ENCODE results near the gene ORM2.

ORM2 gene

DNA sequence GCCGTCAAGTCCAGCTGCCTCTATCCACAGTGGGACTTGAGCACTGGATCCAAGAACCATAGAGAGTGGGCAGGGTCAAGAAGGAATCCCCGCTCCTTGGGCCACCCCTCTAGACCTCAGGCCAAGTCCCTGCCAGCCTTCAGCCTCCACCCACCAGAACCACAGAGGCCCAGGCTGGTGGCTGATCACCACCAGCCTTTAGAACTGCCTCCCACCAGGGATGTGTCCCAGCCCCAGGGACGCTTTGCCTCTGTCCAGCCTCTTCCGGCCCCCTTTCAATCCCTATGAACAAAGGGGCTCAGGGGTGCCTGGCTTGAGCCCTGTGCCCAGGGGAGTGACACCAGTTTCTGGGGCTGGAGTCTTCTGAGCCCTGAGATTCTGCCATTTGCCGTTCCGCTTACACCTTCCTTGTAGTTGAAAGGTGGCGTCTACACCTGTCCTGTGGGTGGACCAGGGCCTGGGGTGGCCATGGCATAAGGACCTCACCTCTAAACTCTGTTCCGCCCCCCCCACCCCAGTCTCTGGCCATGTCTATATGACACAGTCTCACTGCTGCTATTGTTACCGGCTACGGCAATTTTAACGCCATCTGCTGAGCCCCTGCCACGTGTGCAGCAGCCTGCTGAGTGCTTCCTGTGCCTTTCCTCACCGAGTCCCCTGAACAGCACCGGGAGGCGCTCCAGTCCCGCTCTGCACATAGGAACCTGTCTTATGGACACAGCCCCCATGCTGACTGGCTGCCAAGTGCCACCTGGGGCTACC, 42.5 kb upstream of the ORM2 start:
- Histone ChIP-seq H3K27me3 (ENCODE audit: control insufficient read depth, insufficient read depth, low read length) (no peaks in the 10 kb centered on the region), H3K27ac (ENCODE audit: low read depth, low read length) (no peak overlapping the region), H3K4me3 (ENCODE audit: low read depth, low read length) (no peak overlapping the region)

DNA sequence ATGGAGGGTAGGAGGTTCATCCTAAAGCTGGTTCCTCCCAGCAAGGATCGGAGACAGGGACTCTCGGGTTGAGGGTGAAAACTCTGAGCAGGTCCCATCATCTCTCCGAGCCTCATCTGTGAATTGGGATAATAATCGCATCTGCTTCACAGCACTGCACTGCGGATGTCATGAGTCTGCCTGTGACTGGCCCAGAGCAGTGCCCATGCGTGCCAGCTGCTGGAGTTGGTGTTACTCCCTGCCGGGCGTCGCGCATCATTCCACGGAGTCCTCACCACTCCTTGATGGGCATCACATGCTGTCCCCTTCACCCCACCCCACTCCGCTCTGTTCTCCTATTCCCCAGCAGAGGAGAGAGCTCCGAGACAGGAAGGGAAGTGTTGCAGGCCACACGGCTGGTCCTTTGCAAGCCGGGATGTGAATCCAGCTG, 41.9 kb upstream of the ORM2 start:
- peaks cover 21% of the 10 kb centered on the region for H3K36me3 ChIP-seq (ENCODE audit: control insufficient read depth, insufficient read depth, low read length)

More for the DNA sequence above, 42.5 kb upstream of the ORM2 start:
- H3K4me1 ChIP-seq (ENCODE audit: control insufficient read depth, insufficient read depth, low read length), result peaks cover 23% of the 10 kb centered on the region
- peaks cover 15% of the 10 kb centered on the region for H3K36me3 ChIP-seq (ENCODE audit: control insufficient read depth, insufficient read depth, low read length)
- H3K9ac ChIP-seq (ENCODE audit: low read length), result no peak overlapping the region
- H3K9me3 ChIP-seq (ENCODE audit: control insufficient read depth, insufficient read depth, low read depth, low read length), result no peaks in the 10 kb centered on the region

DNA sequence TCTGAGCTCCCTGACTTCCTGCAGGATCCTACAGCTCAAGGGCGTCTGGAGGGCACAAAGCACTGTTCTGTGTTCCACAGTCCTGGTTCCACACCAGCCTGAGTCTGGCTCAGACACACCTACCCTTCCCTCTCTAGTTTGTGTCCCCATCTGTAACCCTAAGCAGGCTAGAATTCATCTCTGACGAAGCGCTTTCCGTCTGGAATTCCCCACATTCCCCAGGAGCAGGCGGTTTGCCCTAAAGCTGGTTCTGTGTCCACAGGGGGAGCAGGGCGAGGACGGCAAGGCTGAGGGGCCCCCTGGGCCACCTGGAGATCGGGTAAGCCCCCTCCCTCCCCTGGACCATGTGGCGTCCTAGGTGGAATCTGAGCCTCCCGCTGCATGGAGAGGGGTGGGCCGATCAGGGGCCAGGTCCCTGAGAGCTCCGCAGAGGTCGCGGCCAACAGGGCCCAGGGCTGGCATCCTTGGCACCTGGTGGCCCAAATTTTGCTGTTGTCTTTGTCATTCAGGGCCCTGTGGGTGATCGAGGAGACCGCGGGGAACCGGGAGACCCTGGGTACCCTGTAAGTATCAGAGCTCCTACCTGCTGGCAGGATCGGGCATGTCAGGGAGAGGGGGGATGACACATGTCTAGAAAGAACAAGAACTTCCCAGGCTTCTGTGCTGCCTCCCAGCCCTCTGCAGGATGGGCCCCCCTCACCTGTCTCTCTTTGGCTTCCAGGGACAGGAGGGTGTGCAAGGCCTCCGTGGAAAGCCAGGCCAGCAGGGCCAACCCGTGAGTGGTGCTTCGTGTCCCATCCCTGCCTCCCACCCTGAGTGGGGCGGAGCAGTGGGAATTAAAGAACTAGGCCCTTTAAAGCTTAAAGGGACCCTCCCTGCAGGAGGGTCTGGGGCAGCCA, 41.2 kb upstream of the ORM2 start:
- Histone ChIP-seq H3K27ac (ENCODE audit: low read depth, low read length) (no peak overlapping the region), H3K27me3 (ENCODE audit: control insufficient read depth, insufficient read depth, low read length) (no peaks in the 10 kb centered on the region), H3K4me1 (ENCODE audit: control insufficient read depth, insufficient read depth, low read length) (peaks cover 23% of the 10 kb centered on the region)

More for the DNA sequence above, 41.9 kb upstream of the ORM2 start:
- H3K4me3 ChIP-seq (ENCODE audit: low read depth, low read length), result no peak overlapping the region
- H3K9ac ChIP-seq (ENCODE audit: low read length), result no peak overlapping the region
- no peak overlapping the region for H3K27ac ChIP-seq (ENCODE audit: low read depth, low read length)
- H3K9me3 ChIP-seq (ENCODE audit: control insufficient read depth, insufficient read depth, low read depth, low read length), result no peaks in the 10 kb centered on the region
- H3K4me1 ChIP-seq (ENCODE audit: control insufficient read depth, insufficient read depth, low read length), result peaks cover 23% of the 10 kb centered on the region
- H3K27me3 ChIP-seq (ENCODE audit: control insufficient read depth, insufficient read depth, low read length), result no peaks in the 10 kb centered on the region

DNA sequence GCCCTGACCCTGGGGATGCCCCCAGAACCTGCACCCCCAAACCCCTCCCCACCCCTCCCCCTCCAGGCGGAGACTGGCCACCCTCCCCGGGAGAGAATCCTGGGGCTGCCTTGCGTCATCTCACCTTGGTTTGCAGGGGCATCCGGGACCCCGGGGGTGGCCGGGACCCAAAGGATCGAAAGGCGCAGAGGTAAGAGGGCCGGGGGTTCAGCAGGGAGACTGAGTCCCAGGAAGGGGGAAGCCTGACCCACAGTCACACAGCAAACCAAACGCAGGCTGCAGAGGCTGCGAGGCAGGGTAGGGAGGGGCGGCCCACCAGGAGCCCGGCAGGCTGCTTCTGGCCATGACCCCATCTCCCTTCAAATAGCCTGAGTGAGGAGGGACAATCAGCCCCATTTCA, 40.6 kb upstream of the ORM2 start:
- Histone ChIP-seq H3K4me1 (ENCODE audit: control insufficient read depth, insufficient read depth, low read length) (peaks cover 23% of the 10 kb centered on the region), H3K9me3 (ENCODE audit: control insufficient read depth, insufficient read depth, low read depth, low read length) (no peaks in the 10 kb centered on the region), H3K36me3 (ENCODE audit: control insufficient read depth, insufficient read depth, low read length) (peaks cover 30% of the 10 kb centered on the region), H3K27me3 (ENCODE audit: control insufficient read depth, insufficient read depth, low read length) (no peaks in the 10 kb centered on the region), H3K4me3 (ENCODE audit: low read depth, low read length) (no peak overlapping the region), H3K9ac (ENCODE audit: low read length) (no peak overlapping the region), H3K27ac (ENCODE audit: low read depth, low read length) (no peak overlapping the region)

More for the DNA sequence above, 41.2 kb upstream of the ORM2 start:
- Histone ChIP-seq H3K9me3 (ENCODE audit: control insufficient read depth, insufficient read depth, low read depth, low read length) (no peaks in the 10 kb centered on the region), H3K4me3 (ENCODE audit: low read depth, low read length) (no peak overlapping the region), H3K36me3 (ENCODE audit: control insufficient read depth, insufficient read depth, low read length) (peaks cover 27% of the 10 kb centered on the region), H3K9ac (ENCODE audit: low read length) (no peak overlapping the region)

DNA sequence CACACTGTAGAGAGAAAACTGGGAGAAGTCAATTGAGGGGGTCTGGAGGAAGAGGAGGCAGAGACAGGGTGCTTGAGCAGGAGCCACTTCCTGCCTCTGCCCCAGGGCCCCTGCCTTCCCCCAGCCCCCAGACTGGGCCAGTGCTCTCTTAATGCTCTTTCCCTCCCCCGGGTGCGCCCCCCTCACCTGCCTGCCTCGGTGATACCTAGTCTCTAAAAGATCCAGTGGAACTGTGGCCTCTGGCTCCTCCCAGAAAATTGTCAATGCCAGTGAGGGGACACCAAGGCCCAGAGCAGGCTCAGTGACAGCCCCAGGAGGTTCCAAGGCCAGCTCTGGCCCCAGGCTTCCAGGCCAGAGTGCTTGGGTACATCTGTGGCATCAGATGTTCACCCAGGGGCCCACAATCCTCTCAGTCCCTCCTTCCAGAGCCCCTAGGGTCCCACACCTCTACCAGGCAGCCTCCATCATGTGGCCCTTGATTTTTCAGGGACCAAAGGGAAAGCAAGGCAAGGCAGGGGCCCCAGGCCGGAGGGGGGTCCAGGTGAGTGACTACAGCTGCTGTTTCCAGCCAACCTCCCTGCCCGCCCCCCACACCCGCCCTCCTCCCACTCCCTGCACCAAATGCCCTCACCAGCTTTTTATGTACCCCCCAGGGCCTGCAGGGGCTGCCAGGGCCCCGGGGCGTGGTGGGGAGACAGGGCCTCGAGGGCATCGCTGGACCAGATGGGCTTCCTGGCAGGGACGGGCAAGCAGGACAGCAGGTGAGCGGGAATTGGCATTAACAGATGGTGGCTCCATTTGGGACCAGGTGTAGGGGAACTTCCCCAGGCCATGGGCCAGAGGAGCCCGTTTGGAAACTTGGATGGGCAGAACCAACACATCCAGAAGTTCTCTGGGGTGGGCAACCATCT, 39.8 kb upstream of the ORM2 start:
- Histone ChIP-seq H3K9ac (ENCODE audit: low read length) (no peak overlapping the region), H3K27me3 (ENCODE audit: control insufficient read depth, insufficient read depth, low read length) (no peaks in the 10 kb centered on the region), H3K9me3 (ENCODE audit: control insufficient read depth, insufficient read depth, low read depth, low read length) (peaks cover 6% of the 10 kb centered on the region), H3K36me3 (ENCODE audit: control insufficient read depth, insufficient read depth, low read length) (peaks cover 34% of the 10 kb centered on the region), H3K4me3 (ENCODE audit: low read depth, low read length) (no peak overlapping the region), H3K4me1 (ENCODE audit: control insufficient read depth, insufficient read depth, low read length) (peaks cover 23% of the 10 kb centered on the region), H3K27ac (ENCODE audit: low read depth, low read length) (no peak overlapping the region)

DNA sequence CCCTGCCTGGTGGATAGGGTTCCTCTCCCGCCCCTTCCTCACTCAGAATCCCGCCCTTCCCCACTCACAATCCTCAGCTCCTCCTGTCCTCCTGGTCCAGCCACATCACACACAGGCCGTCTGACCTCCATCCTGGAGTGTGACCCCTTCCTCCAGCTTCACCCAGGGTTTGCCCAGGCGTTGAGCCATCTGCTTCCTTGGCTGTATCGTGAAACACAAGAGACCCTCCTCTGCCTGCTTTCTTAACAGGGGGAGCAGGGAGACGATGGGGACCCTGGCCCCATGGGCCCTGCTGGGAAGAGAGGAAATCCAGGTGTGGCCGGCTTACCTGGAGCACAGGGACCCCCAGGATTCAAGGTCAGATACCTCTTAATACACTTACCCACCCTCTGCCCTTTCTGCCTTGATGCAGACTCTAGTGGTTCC, 39.1 kb upstream of the ORM2 start:
- peaks cover 17% of the 10 kb centered on the region for H3K4me1 ChIP-seq (ENCODE audit: control insufficient read depth, insufficient read depth, low read length)

DNA sequence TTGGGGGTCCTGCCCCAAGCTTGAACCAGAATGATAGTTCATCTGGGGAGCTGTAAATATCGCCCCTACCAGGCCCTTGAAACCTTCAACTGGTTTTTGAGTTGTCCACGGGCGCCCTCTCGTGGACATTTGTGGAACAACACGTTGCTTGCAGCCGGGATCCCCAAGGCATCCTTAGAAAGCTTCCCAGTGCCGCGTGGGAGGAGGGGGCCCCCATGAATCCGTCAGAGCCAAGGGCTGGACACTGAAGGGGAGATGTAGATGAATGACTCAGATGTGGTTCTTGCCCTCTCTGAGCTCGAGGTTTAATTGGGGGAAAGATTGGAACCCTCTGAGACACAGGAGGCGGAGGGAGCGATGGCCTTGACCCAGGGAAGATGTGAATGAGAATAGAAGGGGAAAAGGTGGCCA, 38.6 kb upstream of the ORM2 start:
- no peaks in the 10 kb centered on the region for H3K27me3 ChIP-seq (ENCODE audit: control insufficient read depth, insufficient read depth, low read length)
- no peak overlapping the region for H3K4me3 ChIP-seq (ENCODE audit: low read depth, low read length)
- peaks cover 15% of the 10 kb centered on the region for H3K9me3 ChIP-seq (ENCODE audit: control insufficient read depth, insufficient read depth, low read depth, low read length)
- H3K27ac ChIP-seq (ENCODE audit: low read depth, low read length), result no peak overlapping the region
- H3K9ac ChIP-seq (ENCODE audit: low read length), result no peak overlapping the region
- H3K36me3 ChIP-seq (ENCODE audit: control insufficient read depth, insufficient read depth, low read length), result peaks cover 41% of the 10 kb centered on the region
- H3K4me1 ChIP-seq (ENCODE audit: control insufficient read depth, insufficient read depth, low read length), result peaks cover 14% of the 10 kb centered on the region

More for the DNA sequence above, 39.1 kb upstream of the ORM2 start:
- Histone ChIP-seq H3K36me3 (ENCODE audit: control insufficient read depth, insufficient read depth, low read length) (peaks cover 36% of the 10 kb centered on the region), H3K27me3 (ENCODE audit: control insufficient read depth, insufficient read depth, low read length) (no peaks in the 10 kb centered on the region), H3K9ac (ENCODE audit: low read length) (no peak overlapping the region), H3K27ac (ENCODE audit: low read depth, low read length) (no peak overlapping the region), H3K9me3 (ENCODE audit: control insufficient read depth, insufficient read depth, low read depth, low read length) (peaks cover 12% of the 10 kb centered on the region), H3K4me3 (ENCODE audit: low read depth, low read length) (no peak overlapping the region)

DNA sequence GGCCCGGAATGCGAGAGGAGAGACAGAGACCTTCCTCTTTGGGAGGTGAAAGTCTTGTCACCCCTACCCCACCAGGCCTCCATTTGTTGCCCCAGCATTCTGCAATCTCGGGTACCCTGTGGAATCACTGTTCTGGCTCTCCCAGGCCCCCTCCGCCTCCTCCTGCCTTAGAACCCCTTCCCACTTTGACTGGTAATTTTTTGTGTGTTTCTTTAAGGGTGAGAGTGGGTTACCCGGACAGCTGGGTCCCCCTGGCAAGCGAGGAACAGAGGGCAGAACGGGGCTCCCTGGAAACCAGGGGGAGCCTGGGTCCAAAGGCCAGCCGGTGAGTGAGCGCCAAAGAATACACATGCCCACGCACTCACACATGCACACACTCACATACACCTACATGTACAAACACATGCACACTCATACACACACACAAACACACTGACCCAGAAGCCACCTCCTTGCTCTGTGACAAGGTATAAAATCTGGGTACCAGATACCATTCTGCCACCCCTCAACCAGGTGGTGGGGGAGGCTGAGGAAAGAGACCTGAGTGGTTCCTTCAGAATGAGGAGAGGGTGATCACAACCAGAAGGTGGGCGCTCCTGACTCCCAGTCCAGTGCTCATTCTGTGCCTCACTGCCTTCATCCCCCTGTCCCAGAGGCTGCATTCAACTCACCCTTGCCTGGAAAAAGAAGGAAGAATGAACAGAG, 37.6 kb upstream of the ORM2 start:
- H3K36me3 ChIP-seq (ENCODE audit: control insufficient read depth, insufficient read depth, low read length), result peaks cover 51% of the 10 kb centered on the region

DNA sequence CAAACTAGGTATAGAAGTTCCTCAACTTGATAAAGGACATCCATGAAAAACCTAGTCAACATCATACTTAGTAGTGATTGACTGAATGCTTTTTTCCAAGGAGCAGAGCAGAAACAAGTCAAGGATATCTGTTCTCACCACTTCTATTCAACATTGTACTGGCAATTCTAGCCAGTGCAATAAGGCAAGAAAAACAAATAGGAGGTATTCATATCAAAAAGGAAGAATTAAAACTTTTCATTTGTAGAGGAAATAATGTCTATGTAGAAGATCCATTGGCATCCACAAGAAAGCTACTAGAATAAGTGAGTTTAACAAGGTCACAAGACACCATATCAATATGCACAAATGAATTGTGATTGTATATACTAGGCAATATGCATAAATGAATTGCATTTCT, 35.0 kb upstream of the ORM2 start:
- peaks cover 15% of the 10 kb centered on the region for H3K9me3 ChIP-seq (ENCODE audit: control insufficient read depth, insufficient read depth, low read depth, low read length)
- H3K4me1 ChIP-seq (ENCODE audit: control insufficient read depth, insufficient read depth, low read length), result no peaks in the 10 kb centered on the region
- no peak overlapping the region for H3K27ac ChIP-seq (ENCODE audit: low read depth, low read length)
- peaks cover 69% of the 10 kb centered on the region for H3K36me3 ChIP-seq (ENCODE audit: control insufficient read depth, insufficient read depth, low read length)
- H3K9ac ChIP-seq (ENCODE audit: low read length), result no peak overlapping the region
- H3K27me3 ChIP-seq (ENCODE audit: control insufficient read depth, insufficient read depth, low read length), result no peaks in the 10 kb centered on the region
- H3K4me3 ChIP-seq (ENCODE audit: low read depth, low read length), result no peak overlapping the region

More for the DNA sequence above, 37.6 kb upstream of the ORM2 start:
- H3K9ac ChIP-seq (ENCODE audit: low read length), result no peak overlapping the region
- H3K27me3 ChIP-seq (ENCODE audit: control insufficient read depth, insufficient read depth, low read length), result no peaks in the 10 kb centered on the region
- H3K9me3 ChIP-seq (ENCODE audit: control insufficient read depth, insufficient read depth, low read depth, low read length), result peaks cover 15% of the 10 kb centered on the region
- H3K27ac ChIP-seq (ENCODE audit: low read depth, low read length), result no peak overlapping the region
- H3K4me3 ChIP-seq (ENCODE audit: low read depth, low read length), result no peak overlapping the region
- H3K4me1 ChIP-seq (ENCODE audit: control insufficient read depth, insufficient read depth, low read length), result peaks cover 14% of the 10 kb centered on the region

DNA sequence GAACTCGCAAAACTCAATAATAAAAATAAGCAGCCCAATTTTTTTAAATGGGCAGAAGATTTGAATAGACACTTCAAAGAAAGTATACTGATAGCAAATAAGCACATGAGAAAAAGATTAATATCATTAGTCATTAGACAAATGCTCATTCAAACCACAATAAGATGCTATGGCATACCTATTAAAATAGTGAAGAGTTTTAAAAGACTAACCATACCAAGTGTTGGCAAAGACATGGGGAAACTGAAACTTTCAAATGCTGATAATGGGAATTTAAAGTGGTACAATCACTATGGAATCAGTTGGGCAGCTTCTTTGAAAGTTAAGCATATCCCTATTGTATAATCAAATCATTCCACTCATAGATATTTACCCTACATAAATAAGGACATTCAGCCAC, 33.3 kb upstream of the ORM2 start:
- Histone ChIP-seq H3K36me3 (ENCODE audit: control insufficient read depth, insufficient read depth, low read length) (peaks cover 79% of the 10 kb centered on the region), H3K4me1 (ENCODE audit: control insufficient read depth, insufficient read depth, low read length) (no peaks in the 10 kb centered on the region), H3K27me3 (ENCODE audit: control insufficient read depth, insufficient read depth, low read length) (no peaks in the 10 kb centered on the region), H3K9ac (ENCODE audit: low read length) (no peak overlapping the region), H3K4me3 (ENCODE audit: low read depth, low read length) (no peak overlapping the region), H3K9me3 (ENCODE audit: control insufficient read depth, insufficient read depth, low read depth, low read length) (peaks cover 15% of the 10 kb centered on the region), H3K27ac (ENCODE audit: low read depth, low read length) (no peak overlapping the region)
